Medulla oblongata (tissue), 1 donor: ENCODE results near the gene RPL23.

Experiments
- DNase-seq: peaks from one replicate; pipeline ENCODE4 v3.0.0-alpha.2; 2015; ENCODE audit errors: extremely low spot score

RPL23 gene

GRCh38 chr17:38883592-38884526 is 30.3 kb upstream of the RPL23 start:
- peak; percentile 29 for DNase-seq

DNA sequence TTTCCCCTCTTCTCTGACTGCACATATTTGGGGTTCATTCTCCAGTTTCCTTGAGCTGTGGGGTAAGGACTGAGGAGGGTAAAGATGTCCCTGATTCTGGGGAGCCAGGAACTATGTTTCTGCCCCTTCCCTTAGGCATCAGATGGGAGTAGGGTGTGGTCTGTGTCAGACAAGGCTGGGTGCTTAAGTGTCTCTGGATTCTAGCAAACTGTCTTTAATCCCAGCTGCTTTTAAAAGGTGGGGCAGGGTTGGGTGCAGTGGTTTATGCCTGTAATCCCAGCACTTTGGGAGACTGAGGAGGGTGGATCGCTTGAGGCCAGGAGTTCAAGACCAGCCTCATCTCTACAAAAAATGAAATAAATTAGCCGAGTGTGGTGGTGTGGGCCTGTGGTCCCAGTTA is 29.3 kb upstream of the RPL23 start:
- no peak for DNase-seq

GRCh38 chr17:38881600-38882191 is 28.2 kb upstream of the RPL23 start:
- peak; percentile 56 for DNase-seq

- DNase-seq: peak; percentile 46
Measured at GRCh38 chr17:38879878-38880665, 26.6 kb upstream of the RPL23 start.

DNA sequence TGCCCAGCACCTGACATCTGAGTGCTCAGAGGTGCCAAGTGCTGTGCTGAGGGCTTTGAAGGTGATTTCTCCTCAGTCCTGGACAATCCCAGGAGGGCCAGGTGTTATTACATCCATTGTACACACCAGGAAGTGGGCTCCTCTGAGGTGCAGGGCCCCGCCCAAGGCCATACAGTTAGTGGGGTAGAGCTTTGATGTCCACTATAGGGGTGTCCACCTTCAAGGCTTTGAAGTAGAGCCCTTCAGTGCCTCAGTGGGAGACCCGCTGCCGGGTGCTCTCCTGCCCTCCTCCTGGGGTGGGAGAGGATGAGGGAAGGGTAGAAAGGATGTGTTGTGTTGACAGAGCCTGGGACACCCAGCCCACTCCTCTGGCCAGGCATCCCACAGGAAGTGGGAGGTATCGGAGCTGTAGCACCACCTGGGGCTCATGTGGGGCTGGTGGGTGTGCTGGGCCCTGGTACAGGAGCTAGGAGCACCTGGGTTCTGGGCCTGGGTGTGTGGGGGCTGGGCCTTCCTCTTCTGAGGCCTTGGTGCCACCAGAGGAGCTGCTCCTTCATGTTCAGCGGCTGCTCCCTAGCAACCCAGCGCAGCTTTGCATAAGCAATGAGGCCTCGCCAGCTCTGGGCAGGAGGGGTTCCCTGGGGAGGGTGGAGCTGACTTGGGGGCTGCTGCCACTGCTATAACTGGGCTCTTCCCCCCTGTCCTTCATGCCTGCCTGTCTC is 23.8 kb upstream of the RPL23 start:
- peak; percentile 60 for DNase-seq

- no peak for DNase-seq
Measured at GRCh38 chr17:38875477-38876075, 22.1 kb upstream of the RPL23 start.

DNA sequence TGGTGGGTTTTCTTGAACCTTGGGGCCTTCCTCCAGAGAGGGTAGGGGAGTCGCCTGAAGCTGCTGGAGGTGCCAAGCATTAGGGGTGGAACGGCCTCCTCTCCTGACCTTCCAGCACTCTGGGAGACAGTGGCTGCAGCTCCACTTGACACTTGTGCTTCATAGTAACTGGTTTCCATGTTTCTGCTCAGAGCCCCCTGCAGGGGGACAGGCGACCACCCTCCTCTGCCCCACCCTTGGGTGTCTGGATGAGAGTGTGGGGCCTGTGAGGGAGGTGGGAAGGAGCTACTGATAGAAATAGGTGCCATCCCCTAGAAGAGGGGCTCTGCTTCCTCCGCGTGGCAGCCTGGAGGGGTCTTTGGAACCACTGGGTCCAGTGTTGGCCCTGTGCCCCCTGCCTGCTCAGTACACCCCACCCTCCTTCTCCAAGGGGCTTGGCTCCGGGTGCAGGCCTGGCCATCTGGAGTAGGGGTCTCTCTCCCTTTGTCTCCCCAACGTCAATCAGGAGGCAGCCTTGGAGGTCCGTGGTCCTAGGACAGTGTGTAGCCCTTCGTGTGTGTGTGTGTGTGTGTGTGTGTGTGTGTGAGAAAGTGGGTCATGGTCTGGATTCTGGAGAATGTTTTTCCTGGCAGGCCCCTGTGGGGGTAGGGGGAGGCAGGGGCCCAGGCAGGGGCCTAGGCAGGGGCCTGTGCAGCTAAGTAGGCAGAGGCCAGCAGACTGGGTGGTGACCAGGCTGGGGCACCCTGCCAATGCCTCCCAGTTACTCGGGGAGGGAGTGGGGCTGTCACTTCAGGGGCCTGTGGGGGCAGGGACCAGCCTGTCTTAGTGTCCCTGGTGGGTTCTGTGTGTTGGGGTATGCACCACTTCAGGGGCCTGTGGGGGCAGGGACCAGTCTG is 21.2 kb upstream of the RPL23 start:
- DNase-seq: peak; percentile 27

DNA sequence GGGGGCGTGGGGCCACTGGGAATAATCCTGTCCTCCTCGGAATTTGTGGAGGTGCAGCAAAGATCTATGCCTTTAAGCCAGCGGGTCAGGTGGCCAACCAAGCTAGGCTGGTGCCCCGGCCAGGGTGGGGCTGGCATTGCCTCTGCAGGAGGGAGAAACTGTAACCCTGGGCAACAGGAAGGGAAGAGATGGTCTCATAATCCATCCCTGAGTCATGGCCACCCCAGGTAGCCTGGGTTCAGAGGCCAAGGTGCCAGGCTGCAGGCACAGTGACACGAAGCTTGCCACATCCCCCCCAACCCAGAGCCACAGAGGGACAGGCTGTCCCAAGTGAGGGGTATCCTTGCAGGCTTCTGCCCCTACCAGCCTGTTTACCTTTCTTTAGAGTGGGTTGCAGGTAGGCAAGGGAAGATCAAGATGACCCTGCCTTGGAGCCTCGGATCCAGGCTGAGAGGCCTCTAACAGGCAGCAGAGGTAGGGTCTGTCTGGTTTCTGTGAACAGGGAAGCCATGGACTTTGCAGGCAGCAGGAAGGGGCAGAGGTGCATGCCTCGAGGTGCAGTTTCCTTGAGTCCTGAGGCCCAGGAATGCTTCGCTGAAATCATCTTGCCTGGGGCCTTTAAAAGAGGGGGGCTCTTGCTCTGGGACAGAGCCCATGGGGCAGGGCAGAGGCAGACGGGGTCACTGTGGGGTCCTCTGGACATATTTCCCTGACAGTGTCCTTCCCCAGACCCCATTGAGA is 20.3 kb upstream of the RPL23 start:
- no peak for DNase-seq

DNA sequence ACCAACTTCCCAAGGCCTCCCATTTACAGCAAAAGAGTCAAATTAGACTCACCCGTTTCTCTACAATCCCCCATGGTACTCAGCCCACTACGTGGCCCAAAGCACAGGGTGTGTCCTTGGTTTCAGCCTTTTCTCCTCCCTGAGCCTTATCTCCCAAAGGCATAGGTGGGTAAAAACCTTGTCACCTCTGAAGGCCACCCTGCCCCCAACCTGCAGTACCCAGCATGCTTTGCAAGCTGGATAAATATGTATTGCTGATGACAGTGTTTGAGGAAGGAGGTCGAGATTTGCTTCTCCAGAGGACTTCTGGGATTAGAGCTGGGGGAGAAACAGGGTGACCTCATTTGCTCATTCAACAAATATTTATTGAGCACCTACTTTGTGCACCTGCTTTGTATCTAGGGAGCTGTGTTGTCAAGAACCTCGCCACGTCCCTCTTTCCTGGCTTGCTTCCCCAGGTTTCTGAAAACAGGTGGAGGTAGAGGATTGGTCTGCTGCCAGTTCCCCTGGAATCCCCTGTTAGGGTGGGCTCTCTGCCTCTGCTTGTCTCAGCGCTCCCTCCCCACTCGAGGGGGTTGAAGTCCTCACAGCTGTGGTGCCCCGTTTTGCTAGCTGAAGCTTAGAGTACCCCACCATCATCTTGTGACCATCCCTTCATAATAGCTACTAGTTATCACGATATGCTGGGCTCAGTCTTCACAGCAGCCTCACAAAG is 19.3 kb upstream of the RPL23 start:
- no peak for DNase-seq

GRCh38 chr17:38872027-38872511 is 18.5 kb upstream of the RPL23 start:
- no peak for DNase-seq

GRCh38 chr17:38871247-38872015 is 17.9 kb upstream of the RPL23 start:
- peak; percentile 63 for DNase-seq

DNA sequence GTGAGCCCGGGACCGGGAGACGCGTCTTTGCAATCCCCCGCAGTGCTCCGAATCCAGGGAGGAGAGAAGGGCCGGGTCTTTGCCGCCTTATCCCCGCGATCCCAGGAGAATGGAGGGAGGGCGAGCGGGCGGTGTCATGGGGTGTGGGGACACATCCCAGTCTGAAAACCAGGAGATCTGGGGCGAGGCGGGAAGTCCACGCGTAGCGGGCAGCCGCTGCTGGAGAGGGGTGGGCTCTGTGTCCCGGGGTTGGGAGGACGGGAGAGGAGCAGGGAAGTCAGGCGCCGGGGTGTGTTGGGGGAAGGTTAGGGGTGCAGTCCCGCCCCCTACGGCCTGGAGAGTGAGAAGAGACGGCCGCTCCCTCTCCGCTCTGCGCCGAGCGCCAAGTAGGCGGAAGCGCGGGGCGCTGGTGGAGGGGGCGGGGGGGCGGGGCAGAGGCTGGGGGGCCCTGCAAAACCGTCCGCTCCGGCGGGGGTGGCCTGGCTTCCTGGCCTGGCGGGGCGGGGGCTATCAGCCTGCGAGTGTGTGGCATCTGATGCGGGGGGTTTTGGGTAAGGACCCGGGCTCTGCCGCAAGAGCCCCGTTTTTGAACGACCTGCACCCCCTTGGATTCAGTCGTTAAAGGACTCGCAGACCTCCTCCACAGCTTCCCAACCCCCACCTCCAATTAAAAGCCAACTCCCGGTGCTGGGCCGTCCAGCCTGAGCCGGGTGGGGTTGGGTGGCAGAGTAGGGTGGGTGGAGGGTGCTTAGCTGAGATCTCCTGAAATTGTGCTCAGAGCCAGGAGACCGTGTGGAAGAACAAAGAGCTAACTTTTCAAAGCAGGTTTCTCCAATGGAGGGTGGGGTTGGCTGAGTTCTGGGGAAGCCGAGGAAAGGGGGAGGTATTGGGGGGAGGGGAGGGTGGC is 17.0 kb upstream of the RPL23 start:
- DNase-seq: peak; percentile 71

GRCh38 chr17:38869526-38870258 is 16.2 kb upstream of the RPL23 start, which contains the start of gene LASP1:
Gene LASP1, plus strand, starts transcription at chr17:38870058. Its CDS starts 132 bp downstream, at chr17:38870190.
- DNase-seq: peak; percentile 91

DNA sequence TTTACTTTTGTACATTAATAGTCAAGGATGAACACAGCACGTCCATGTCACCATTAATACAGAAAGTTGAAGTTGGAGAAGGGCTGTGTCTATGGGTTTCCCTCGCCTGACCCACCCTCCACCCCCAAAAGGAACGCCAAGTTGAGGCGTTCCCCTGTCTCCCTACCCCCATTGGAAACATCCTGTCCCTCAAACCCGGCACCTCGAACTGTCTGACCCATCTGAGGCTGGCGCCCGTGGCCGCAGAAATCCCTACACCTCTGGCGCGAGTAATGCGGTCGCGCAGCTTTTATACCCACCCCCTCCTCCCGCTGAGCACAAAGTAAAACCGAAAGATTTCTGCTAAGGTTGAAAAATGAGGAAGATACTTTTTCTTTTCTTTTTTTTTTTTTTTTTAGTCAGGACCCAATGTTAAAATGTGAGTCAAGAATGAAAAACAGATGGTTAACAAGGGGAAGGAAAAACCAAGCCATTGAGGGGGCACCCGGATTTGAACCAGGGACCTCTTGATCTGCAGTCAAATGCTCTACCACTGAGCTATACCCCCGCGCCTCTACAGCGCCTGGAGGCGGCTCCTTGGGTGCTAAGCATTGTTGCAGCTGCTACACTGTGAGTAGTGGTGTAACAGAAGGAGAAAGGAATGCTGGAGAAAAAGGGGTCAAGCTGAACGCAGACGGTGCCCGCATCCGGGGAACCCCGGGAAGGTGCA is 15.4 kb upstream of the RPL23 start:
- peak; percentile 94 for DNase-seq
